ENCODE data around the gene C2CD2. TPM values are rescaled to one million over a fixed set of nuclear protein-coding genes. Genes with fewer than 3 reads are reported as not detected.

The C2CD2 gene
- total and polyA plus RNA-seq, 2 donors (not counting 3 experiments of a cell fraction or from before 2014, with no cell fraction given), result 32.6 to 41.2 TPM

- no TSS peak for BruUV-seq (replicated peaks)
- no peak overlapping the region for H3K27ac ChIP-seq (ENCODE audit: insufficient read depth, low read depth, low read length)
- peaks cover 17% of the 10 kb centered on the region for H3K4me1 ChIP-seq (ENCODE audit: control insufficient read depth, extremely low read depth, insufficient read depth, low read length)
- TF ChIP-seq, protein P1, sequence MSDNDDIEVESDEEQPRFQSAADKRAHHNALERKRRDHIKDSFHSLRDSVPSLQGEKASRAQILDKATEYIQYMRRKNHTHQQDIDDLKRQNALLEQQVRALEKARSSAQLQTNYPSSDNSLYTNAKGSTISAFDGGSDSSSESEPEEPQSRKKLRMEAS (IDR thresholded peaks at IDR 0.05; ENCODE audit: insufficient read depth, insufficient read length), result no peak
- H3K9me1 ChIP-seq (replicated peaks; ENCODE audit: control insufficient read depth, extremely low read depth, insufficient read depth, low read length), result no peaks in the 10 kb centered on the region
- dilution Hi-C loops (cut with MboI; ENCODE audit: extremely low pct_ligation_motif_present, low sequenced_read_pairs), result no loop called here
- ChIA-PET CTCF (no interaction called here), POLR2A (no interaction called here)
- no peak overlapping the region for H3K4me3 ChIP-seq (replicated peaks in 1 of 3; ENCODE audit: insufficient read depth in 1 of 3, low read depth in 1 of 3, low read length in 3 of 3)
- no peak overlapping the region for H2AFZ ChIP-seq (ENCODE audit: low read depth, low read length)
- H3K9me3 ChIP-seq (replicated peaks; ENCODE audit: control insufficient read depth, insufficient read depth, low read length), result no peaks in the 10 kb centered on the region
- H3K36me3 ChIP-seq (ENCODE audit: control insufficient read depth in 2 of 2, extremely low read depth in 1 of 2, insufficient read depth in 2 of 2, low read length in 2 of 2), result peaks cover 0 to 13% of the 10 kb centered on the region in 2 experiments
- H3K27me3 ChIP-seq (ENCODE audit: control insufficient read depth in 2 of 2, insufficient read depth in 2 of 2, low read length in 2 of 2), result no peaks in the 10 kb centered on the region
- H3K4me2 ChIP-seq (ENCODE audit: insufficient read depth, low read length), result no peak overlapping the region
- FAIRE-seq, result no peak
- intact Hi-C loops (cut with micrococcal nuclease), result no loop called here
- H3K79me2 ChIP-seq (ENCODE audit: control insufficient read depth, insufficient read depth, low read length), result no peaks in the 10 kb centered on the region
- no peaks in the 10 kb centered on the region for H4K20me1 ChIP-seq (replicated peaks; ENCODE audit: control insufficient read depth, extremely low read depth, insufficient read depth, low read length)
- no peak overlapping the region for H3K9ac ChIP-seq (replicated peaks; ENCODE audit: extremely low read depth, insufficient read depth, low read length)
- no peak for DNase-seq (ENCODE audit: low read depth, low spot score)
These were observed 62.7 kb downstream of the C2CD2 start for GRCh38 chr21:41891132-41891531.

DNA sequence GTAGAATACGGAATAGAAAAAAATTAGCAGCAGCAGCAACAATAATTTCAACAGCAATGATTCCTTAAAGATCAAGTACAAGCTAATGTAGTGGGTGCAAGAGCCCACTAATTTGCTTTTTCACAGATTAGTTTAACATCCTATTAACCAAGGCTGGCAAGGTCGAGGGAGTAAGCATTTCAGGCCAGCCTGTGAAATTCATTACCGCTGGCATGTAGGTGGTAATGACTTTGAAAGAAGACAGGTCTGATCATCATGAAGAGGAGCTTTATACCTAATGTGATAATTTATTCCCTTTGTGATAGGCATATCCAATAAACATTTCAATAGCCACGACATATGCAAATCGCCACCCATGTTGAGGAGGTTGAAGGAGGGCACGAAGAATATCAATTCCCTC is 63.5 kb downstream of the C2CD2 start:
- DNase-seq (ENCODE audit: low read depth, low spot score), result no peak
- Histone ChIP-seq H2AFZ (ENCODE audit: low read depth, low read length) (no peak overlapping the region), H3K36me3 (ENCODE audit: control insufficient read depth in 2 of 2, extremely low read depth in 1 of 2, insufficient read depth in 2 of 2, low read length in 2 of 2) (peaks cover 0 to 13% of the 10 kb centered on the region in 2 experiments), H3K9me3 (replicated peaks; ENCODE audit: control insufficient read depth, insufficient read depth, low read length) (no peaks in the 10 kb centered on the region), H3K9me1 (replicated peaks; ENCODE audit: control insufficient read depth, extremely low read depth, insufficient read depth, low read length) (no peaks in the 10 kb centered on the region), H3K4me1 (ENCODE audit: control insufficient read depth, extremely low read depth, insufficient read depth, low read length) (peaks cover 9% of the 10 kb centered on the region), H3K4me2 (ENCODE audit: insufficient read depth, low read length) (no peak overlapping the region), H3K27me3 (ENCODE audit: control insufficient read depth in 2 of 2, insufficient read depth in 2 of 2, low read length in 2 of 2) (no peaks in the 10 kb centered on the region), H3K4me3 (replicated peaks in 1 of 3; ENCODE audit: insufficient read depth in 1 of 3, low read depth in 1 of 3, low read length in 3 of 3) (no peak overlapping the region), H3K9ac (replicated peaks; ENCODE audit: extremely low read depth, insufficient read depth, low read length) (no peak overlapping the region), H3K27ac (ENCODE audit: insufficient read depth, low read depth, low read length) (no peak overlapping the region), H4K20me1 (replicated peaks; ENCODE audit: control insufficient read depth, extremely low read depth, insufficient read depth, low read length) (no peaks in the 10 kb centered on the region), H3K79me2 (ENCODE audit: control insufficient read depth, insufficient read depth, low read length) (no peaks in the 10 kb centered on the region)
- CTCF ChIA-PET, result no interaction called here
- dilution Hi-C loops (cut with MboI; ENCODE audit: extremely low pct_ligation_motif_present, low sequenced_read_pairs) (no loop called here), intact Hi-C loops (cut with micrococcal nuclease) (no loop called here)
- BruUV-seq (replicated peaks), result no TSS peak
- no peak for TF ChIP-seq JUN (IDR thresholded peaks at IDR 0.05; ENCODE audit: borderline replicate concordance, insufficient read depth, insufficient read length, low read depth)
- TF ChIP-seq EZH2 (IDR thresholded peaks at IDR 0.05; ENCODE audit: borderline replicate concordance, low read depth, low read length, severe bottlenecking), result no peak
- no peak for TF ChIP-seq GATA2 (IDR thresholded peaks at IDR 0.05; ENCODE audit: insufficient read depth, insufficient read length, low read depth, low read length)
- TF ChIP-seq, protein P1 (IDR thresholded peaks at IDR 0.05; ENCODE audit: insufficient read depth, insufficient read length), result no peak
- TF ChIP-seq, protein P2, sequence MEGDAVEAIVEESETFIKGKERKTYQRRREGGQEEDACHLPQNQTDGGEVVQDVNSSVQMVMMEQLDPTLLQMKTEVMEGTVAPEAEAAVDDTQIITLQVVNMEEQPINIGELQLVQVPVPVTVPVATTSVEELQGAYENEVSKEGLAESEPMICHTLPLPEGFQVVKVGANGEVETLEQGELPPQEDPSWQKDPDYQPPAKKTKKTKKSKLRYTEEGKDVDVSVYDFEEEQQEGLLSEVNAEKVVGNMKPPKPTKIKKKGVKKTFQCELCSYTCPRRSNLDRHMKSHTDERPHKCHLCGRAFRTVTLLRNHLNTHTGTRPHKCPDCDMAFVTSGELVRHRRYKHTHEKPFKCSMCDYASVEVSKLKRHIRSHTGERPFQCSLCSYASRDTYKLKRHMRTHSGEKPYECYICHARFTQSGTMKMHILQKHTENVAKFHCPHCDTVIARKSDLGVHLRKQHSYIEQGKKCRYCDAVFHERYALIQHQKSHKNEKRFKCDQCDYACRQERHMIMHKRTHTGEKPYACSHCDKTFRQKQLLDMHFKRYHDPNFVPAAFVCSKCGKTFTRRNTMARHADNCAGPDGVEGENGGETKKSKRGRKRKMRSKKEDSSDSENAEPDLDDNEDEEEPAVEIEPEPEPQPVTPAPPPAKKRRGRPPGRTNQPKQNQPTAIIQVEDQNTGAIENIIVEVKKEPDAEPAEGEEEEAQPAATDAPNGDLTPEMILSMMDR (IDR thresholded peaks at IDR 0.05; ENCODE audit: extremely low read depth in 1 of 2, insufficient read depth in 1 of 2, low read depth in 1 of 2, low read length in 2 of 2), result no peak
- TF ChIP-seq POLR2A (IDR thresholded peaks at IDR 0.05; ENCODE audit: low read depth, low read length), result no peak
- no peak for TF ChIP-seq MYC (IDR thresholded peaks at IDR 0.05; ENCODE audit: low read depth, low read length)
- TF ChIP-seq POLR2AphosphoS5 (IDR thresholded peaks at IDR 0.05; ENCODE audit: insufficient read depth, low read depth, low read length), result no peak
- no peak for TF ChIP-seq FOS (IDR thresholded peaks at IDR 0.05; ENCODE audit: borderline replicate concordance, insufficient read depth, low read length)
- POLR2A ChIA-PET, result no interaction called here
- FAIRE-seq, result no peak

Measured in endothelial cell of umbilical vein (primary cell).